A673 (cell line): ENCODE measurements around the gene MOCS3.

Source experiments
- EZH2 ChIP-seq: fragments of 200-600 bp; sonication (generic); IDR thresholded peaks from 2 replicates; pipeline ENCODE4 v1.6.1; 2017; ENCODE audit warnings: borderline replicate concordance, low read depth, mild to moderate bottlenecking, mixed read lengths, antibody characterized with exemption, low read length; ENCODE audit not compliant: poor library complexity, severe bottlenecking
- TF ChIP-seq, protein P1 (sequence below): fragments of 300-800, 200-600 bp; sonication (generic); conservative IDR thresholded peaks from 2 replicates; pipeline ENCODE4 v1.5.1; 2017; ENCODE audit warnings: low read depth, mild to moderate bottlenecking, antibody characterized with exemption, low read length, moderate library complexity, mixed read lengths

DNA sequence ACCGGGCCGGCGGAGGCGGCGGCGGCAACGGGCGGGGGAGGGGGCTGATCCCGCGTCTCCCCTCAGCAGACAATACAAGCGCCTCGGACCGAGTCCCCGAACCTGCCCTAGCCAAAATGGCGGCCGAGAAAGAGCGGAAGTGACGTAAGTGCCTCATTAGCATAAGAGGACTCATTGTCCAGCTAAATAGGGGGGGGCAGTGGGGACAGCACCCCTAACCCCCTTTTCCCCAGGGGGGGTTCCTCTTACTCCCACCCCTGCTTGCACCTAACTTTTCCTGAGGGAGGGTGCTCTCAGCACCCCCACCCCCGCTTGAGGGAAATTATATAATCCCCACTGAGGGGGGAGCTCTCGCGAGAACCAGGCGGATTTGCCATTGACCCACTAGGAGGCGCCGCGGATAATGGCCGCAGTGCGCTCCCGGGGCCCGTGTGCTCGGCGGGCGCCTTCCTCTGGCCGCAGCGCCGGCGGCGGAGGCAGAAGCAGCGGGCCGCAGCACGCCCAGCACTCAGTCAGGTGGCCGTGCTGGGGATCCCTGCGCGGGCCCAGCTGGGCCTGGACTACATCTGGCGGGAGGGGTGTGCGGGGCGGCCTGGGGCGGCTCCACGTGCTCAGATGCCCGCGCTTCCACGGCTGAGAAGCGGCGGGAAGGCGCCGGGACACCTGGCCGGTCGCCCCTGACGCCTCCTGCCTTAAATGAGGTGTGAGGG, 27.2 kb upstream of the MOCS3 start, which contains the start of gene ADNP:
- TF ChIP-seq, protein P1, sequence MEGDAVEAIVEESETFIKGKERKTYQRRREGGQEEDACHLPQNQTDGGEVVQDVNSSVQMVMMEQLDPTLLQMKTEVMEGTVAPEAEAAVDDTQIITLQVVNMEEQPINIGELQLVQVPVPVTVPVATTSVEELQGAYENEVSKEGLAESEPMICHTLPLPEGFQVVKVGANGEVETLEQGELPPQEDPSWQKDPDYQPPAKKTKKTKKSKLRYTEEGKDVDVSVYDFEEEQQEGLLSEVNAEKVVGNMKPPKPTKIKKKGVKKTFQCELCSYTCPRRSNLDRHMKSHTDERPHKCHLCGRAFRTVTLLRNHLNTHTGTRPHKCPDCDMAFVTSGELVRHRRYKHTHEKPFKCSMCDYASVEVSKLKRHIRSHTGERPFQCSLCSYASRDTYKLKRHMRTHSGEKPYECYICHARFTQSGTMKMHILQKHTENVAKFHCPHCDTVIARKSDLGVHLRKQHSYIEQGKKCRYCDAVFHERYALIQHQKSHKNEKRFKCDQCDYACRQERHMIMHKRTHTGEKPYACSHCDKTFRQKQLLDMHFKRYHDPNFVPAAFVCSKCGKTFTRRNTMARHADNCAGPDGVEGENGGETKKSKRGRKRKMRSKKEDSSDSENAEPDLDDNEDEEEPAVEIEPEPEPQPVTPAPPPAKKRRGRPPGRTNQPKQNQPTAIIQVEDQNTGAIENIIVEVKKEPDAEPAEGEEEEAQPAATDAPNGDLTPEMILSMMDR: peak; percentile 66
- no peak for TF ChIP-seq EZH2
